Stimulated activated CD4-positive, alpha-beta T cell treated with anti-CD3 and anti-CD28 coated beads, Interleukin-2, amount 100 ng/mL, for 24 hours (primary cell): ENCODE measurements around the gene ADGRF5.
A peak's percentile ranks its signal among the peaks of the same experiment; 100 is the strongest.
"Not testable (repeated sequence)": the region's sequence is repeated elsewhere in the genome, so short reads cannot be mapped to it uniquely, and the experiment has no call there.

Source experiments
- DNase-seq, 2 donors: peaks; one replicate each; pipeline ENCODE4 v3.0.0-alpha.2; 2020

The ADGRF5 gene

DNA sequence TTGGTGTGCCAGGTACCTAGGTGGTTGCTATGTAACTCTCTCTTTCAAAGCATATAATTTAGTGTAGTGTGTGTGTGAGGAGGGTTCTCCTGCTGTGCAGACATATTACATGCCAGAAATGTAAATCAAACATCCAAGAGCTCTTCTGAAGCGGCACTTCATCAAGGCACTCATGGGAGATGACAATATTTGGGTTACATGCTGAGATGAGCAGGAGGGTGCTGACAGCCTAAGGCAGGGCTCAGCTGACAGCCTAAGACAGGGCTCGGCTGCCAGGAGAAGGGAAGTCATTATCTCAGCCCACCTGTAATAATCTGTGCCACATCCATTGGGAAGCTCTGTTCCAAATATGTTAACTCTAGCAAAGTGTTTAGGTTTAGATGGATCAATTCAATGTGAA lies 39.1 kb downstream of the ADGRF5 start:
- DNase-seq = no peak

GRCh38 chr6:46879003-46879402 lies 42.7 kb downstream of the ADGRF5 start:
- DNase-seq = no peak

GRCh38 chr6:46876126-46876525 lies 45.6 kb downstream of the ADGRF5 start:
- DNase-seq = no peak

DNA sequence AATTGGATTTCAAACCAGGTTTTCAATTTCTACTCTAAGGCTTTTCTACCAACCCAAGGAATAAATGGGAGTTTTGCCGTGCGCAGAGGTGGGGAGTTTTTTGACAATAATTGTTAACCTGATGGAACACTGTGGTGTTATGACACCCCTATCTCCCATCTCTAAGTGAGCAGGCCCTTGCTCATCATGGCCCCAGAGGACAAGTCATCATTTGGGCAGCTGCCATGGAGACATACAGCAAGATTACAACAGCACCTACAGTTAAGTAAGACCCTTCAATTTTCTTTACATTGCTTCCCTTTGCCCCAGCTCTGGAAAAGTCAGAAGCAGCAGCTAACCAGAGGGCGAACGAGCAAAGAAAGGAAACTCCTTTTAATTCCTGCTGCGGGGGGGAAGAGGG lies 54.3 kb downstream of the ADGRF5 start:
- no peak for DNase-seq

GRCh38 chr6:46865221-46865620 lies 56.5 kb downstream of the ADGRF5 start:
- no peak for DNase-seq

DNA sequence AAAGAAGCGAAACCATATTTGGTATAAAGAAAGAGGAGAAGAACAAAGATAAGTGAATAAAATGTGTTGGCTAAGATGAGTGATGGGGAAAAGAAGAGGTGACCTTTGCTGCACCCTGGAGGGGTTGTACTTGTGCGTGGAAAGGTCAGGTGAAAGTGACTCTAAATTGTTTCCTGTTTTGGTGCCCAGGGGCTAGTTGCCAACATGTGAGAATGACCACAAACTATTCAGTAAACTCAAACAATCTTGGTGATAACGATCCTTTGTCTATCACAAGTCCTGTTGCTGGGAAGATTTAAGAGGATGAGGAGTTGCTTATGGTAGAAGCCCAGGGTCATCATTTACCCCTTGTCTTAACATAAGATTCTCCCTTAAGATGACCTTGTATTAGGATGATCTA lies 57.9 kb downstream of the ADGRF5 start:
- no peak for DNase-seq

GRCh38 chr6:46862381-46862780 lies 59.4 kb downstream of the ADGRF5 start:
- DNase-seq = no peak

DNA sequence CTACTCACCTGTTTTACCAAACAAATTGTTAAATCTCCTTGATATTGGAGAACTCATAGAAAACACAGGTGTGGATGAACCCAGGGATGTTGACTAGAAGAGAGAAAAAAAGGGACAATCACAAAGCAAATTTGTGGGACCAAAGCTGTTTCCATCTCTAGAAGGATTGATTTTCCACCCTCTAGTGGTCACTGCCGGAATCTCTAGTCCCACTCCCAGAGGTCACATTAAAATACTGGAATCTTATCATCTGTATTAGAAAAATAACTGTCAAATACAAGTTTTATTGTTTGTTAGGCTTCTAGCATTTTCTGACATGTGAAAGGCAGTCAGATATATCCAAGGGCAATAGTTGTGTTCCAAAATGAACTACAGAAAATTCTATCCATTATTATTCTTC lies 65.8 kb downstream of the ADGRF5 start:
- peak; percentile 36 to 47 for DNase-seq

DNA sequence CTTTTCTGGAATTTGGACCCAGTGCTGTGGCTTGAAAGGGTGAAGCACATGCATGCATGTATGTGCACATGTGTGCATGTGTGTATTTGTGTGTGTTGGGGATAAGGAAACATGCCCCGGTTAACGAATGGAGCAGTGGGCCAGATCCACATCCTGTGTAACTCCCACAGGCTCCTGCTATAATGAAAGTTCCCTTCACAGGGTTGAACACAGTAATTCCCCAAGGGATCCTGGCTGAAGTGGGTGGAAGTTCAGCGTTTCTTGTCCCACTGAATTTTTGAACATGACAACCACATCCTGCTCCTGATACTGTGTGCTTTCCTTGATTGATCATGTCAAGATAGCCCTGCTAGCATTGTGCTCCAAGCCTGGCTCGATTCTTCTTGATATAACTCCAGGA lies 70.2 kb downstream of the ADGRF5 start:
- DNase-seq = not testable (repeated sequence)

DNA sequence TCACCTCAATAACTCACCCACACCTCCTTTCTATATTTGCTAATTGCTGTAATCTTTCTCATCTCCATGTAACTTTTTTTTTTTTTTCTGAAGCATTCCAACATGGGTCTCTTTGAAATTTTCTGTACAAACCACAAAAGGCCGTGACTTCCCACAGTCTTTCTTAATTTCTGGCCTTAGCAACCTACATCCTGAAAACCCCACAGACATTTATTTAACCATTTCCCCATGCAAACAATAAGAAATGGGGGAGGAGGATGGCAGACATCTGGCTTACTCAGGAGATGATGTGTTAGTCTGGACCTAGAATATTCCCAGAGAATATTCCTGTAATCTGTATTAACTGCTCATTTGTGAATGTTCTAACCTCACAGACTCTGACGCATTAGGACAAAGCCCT lies 70.9 kb downstream of the ADGRF5 start:
- DNase-seq = no peak

GRCh38 chr6:46849361-46849690 lies 72.4 kb downstream of the ADGRF5 start:
- no peak for DNase-seq

GRCh38 chr6:46848684-46849360 lies 72.9 kb downstream of the ADGRF5 start:
- DNase-seq = peak; percentile 61 to 78

- no peak for DNase-seq
Measured at GRCh38 chr6:46845126-46845525, 76.6 kb downstream of the ADGRF5 start.

DNA sequence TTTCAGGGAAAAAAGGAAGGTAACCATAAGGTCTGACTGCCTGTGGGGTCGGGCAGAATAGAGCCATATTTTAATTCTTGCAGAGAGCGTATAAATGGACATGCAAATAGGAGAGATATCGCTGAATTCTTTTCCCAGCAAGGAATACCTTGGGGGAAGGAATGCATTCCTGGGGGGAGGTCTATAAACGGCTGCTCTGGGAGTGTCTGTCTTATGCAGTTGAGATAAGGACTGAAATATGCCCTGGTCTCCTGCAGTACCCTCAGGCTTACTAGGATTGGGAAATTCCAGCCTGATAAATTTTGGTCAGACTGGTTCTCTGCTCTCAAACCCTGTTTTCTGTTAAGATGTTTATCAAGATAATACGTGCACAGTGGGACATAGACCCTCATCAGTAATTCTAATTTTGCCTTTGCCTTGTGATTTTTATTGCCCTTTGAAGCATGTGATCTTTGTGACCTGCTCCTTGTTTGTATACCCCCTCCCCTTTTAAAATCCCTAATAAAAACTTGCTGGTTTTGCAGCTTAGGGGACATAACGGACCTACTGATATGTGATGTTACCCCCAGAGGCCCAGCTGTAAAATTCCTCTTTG lies 79.4 kb downstream of the ADGRF5 start:
- DNase-seq = not testable (repeated sequence)

GRCh38 chr6:46838033-46838432 lies 83.7 kb downstream of the ADGRF5 start:
- no peak for DNase-seq

DNA sequence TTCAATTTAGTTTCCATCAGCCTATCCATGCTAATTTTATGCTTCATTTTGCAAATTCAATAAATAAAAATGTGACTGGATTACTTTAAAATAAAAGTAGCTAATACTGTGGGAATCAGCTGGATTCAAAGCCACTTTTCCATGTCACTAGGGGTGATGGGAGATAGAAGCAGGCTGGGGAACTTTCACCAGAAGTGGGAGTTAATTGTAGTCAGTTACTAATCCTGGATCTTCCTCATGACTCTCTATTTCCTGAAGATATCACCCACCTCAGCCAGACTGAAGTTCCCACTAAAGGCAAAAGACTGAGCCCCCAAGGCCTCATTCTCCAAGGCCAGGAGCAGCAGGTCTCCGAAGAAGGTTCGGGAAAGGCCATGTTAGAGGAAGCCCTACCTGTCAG lies 86.7 kb downstream of the ADGRF5 start:
- not testable (repeated sequence) for DNase-seq

- not testable (repeated sequence) for DNase-seq
Measured at GRCh38 chr6:46834257-46834916, 87.4 kb downstream of the ADGRF5 start.

- no peak for DNase-seq
Measured at GRCh38 chr6:46832816-46833215, 88.9 kb downstream of the ADGRF5 start.

GRCh38 chr6:46828939-46829338 lies 92.8 kb downstream of the ADGRF5 start:
- DNase-seq = no peak

DNA sequence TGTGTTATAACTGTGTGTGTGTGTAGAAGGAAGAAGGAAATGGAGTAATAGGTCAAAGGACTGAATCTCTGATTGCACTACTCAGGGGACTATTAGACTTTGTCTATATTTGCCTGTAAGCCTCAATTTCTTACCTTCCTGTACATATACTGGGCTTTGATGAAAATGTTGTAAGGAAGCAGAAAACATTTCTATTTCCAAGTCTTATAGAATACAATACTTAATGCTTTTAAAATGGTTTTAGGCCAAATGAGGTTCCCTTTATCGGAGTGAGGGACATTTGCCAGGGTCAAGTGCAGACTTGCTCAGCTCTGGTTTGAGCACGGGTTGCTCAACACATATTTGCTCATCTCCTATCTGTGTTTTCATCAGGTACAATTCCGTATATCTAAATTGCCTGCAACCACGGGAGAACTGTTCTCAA lies 100.3 kb downstream of the ADGRF5 start:
- DNase-seq = no peak

GRCh38 chr6:46819561-46819960 lies 102.2 kb downstream of the ADGRF5 start:
- DNase-seq = no peak

GRCh38 chr6:46816626-46817025 lies 105.1 kb downstream of the ADGRF5 start:
- no peak for DNase-seq

DNA sequence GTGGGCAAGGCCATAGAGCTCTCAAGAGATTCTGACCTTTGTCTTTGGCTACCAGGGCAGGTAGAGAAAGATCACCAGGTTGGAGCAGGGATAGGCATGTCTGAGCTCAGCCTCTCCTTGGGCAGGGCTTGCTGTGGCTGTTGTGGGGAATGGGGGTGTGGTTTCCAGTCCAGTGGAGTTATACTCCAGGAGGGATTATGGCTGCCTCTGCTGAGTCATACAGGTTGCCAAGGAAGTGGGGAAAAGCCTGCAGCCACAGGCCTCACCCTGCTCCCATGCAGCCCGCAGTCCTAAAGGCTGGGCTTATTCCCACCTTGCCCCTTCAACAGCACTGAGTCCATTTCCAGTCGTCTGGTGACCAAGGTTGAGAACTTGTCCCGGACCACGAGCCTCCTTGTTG lies 106.6 kb downstream of the ADGRF5 start:
- DNase-seq = no peak

DNA sequence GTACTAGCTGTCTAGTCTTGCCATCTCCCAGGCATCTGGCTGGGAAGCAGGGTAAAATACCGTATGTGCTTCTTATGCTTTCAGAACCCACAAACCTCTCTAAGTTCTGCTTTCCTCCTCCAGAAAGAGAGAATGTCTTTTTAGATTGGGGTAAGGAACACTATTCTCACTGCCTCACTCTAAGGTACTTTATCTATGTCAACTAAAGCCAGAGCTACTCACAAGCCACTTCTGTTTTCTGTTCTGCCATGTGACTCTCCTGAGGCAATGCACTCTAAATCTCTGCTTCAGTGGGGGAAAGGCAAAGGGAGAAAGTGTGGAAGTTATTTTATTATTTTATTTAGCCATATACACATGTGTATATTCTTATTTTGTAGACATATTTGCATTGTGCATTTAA lies 112.9 kb downstream of the ADGRF5 start:
- DNase-seq = no peak
